SU-DHL-6 (cell line): ENCODE measurements around the gene KIF24.

Source experiments
- H2AFZ ChIP-seq: fragments of 200-600 bp; sonication (generic); 2 replicates; pipeline ENCODE4 v1.6.1; 2014; ENCODE audit warnings: low read depth, mild to moderate bottlenecking, moderate library complexity, mixed read lengths, antibody characterized with exemption, low read length; ENCODE audit not compliant: severe bottlenecking
- H3F3A ChIP-seq: fragments of 200-600 bp; shearing (Covaris generic); 2 replicates; pipeline ENCODE4 v1.6.0; 2016; ENCODE audit warnings: antibody characterized with exemption, mild to moderate bottlenecking; ENCODE audit not compliant: insufficient read depth
- H3K27ac ChIP-seq: fragments of 200-600 bp; sonication (generic); 2 replicates; pipeline ENCODE4 v1.5.1; 2016; ENCODE audit warnings: low read depth, mild to moderate bottlenecking, low read length, moderate library complexity, mixed read lengths
- H3K27me3 ChIP-seq: fragments of 200-600 bp; sonication (generic), shearing (Covaris generic); 2 replicates; pipeline ENCODE4 v1.6.0; 2014; ENCODE audit warnings: mild to moderate bottlenecking, low read length
- H3K36me3 ChIP-seq: fragments of 200-600 bp; sonication (generic); 2 replicates; pipeline ENCODE4 v1.6.1; 2014; ENCODE audit warnings: mild to moderate bottlenecking, low read length, mixed read lengths
- H3K4me2 ChIP-seq: fragments of 300-600, 200-600 bp; shearing (Covaris generic), sonication (generic); 2 replicates; pipeline ENCODE4 v1.6.0; 2014; ENCODE audit warnings: low read length, low read depth, mild to moderate bottlenecking; ENCODE audit not compliant: poor library complexity, severe bottlenecking
- H3K4me3 ChIP-seq: fragments of 200-600 bp; sonication (generic); 2 replicates; pipeline ENCODE4 v1.5.1; 2014; ENCODE audit warnings: antibody characterized with exemption, low read length, mild to moderate bottlenecking, mixed read lengths; ENCODE audit not compliant: insufficient read depth, poor library complexity, severe bottlenecking
- H3K79me2 ChIP-seq: fragments of 200-600 bp; sonication (generic); 2 replicates; pipeline ENCODE4 v1.6.1; 2014; ENCODE audit warnings: mild to moderate bottlenecking, low read length, moderate library complexity; ENCODE audit not compliant: insufficient read depth
- H3K9ac ChIP-seq: fragments of 200-600 bp; sonication (generic); 2 replicates; pipeline ENCODE4 v1.7.0; 2014; ENCODE audit warnings: mild to moderate bottlenecking, low read length
- H3K9me2 ChIP-seq: fragments of 200-600 bp; sonication (generic); replicated peaks from 2 replicates; pipeline ENCODE4 v1.6.1; 2014; ENCODE audit warnings: low read length; ENCODE audit not compliant: insufficient read depth
- H3K9me3 ChIP-seq: fragments of 200-600 bp; sonication (generic); 2 replicates; pipeline ENCODE4 v1.6.1; 2014; ENCODE audit warnings: low read length, mixed read lengths; ENCODE audit not compliant: insufficient read depth
- H4K20me1 ChIP-seq: fragments of 200-600 bp; sonication (generic); 2 replicates; pipeline ENCODE4 v1.6.1; 2014; ENCODE audit warnings: low read depth, mild to moderate bottlenecking, antibody characterized with exemption, low read length, moderate library complexity, mixed read lengths
- CTCF ChIP-seq: fragments of 200-600 bp; sonication (generic); IDR thresholded peaks from one replicate; pipeline ENCODE4 v1.5.1; 2017; ENCODE audit warnings: antibody characterized with exemption, mild to moderate bottlenecking, low read length, moderate library complexity; ENCODE audit not compliant: insufficient read depth, poor library complexity, severe bottlenecking
- EZH2phosphoT487 ChIP-seq: fragments of 200-600 bp; sonication (generic), shearing (Covaris generic); conservative IDR thresholded peaks from 2 replicates; pipeline ENCODE4 v1.6.1; 2018; ENCODE audit warnings: mild to moderate bottlenecking, antibody characterized with exemption, low read length, moderate library complexity, mixed read lengths

The KIF24 gene

GRCh38 chr9:34291423-34291822, 37.6 kb downstream of the KIF24 start:
- H3K27me3 ChIP-seq = no peaks in the 10 kb centered on the region
- no peaks in the 10 kb centered on the region for H3F3A ChIP-seq
- H3K9me2 ChIP-seq = no peaks in the 10 kb centered on the region
- no peak for TF ChIP-seq CTCF
- TF ChIP-seq EZH2phosphoT487 = no peak
- H3K9me3 ChIP-seq = no peaks in the 10 kb centered on the region
- no peak overlapping the region for H3K9ac ChIP-seq
- H3K36me3 ChIP-seq = peaks cover 11% of the 10 kb centered on the region
- H3K4me3 ChIP-seq = no peak overlapping the region
- no peak overlapping the region for H3K27ac ChIP-seq
- H3K79me2 ChIP-seq = no peaks in the 10 kb centered on the region
- no peak overlapping the region for H2AFZ ChIP-seq
- no peak overlapping the region for H3K4me2 ChIP-seq
- no peaks in the 10 kb centered on the region for H4K20me1 ChIP-seq

DNA sequence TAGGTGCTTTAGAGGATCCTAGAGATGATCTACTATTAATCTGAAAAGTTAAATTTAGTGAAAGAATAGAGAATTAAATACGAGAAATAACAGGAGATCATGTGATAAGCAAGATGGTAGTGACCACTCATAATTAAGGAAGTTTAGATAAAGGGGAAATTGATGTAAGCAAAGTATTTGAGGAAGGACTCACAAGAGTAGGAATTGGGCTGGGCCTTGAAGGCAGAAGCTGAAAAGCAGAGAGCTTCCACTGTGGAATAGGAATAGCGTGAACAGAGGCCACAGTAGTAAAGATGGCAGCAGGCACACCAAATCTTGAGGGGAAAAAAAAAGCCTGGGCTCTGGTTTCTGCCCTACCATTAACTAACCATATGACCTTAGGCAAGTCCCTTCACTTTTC, 38.0 kb downstream of the KIF24 start:
- Histone ChIP-seq H3K9me3 (no peaks in the 10 kb centered on the region), H2AFZ (no peak overlapping the region), H4K20me1 (no peaks in the 10 kb centered on the region), H3K4me2 (no peak overlapping the region), H3K4me3 (no peak overlapping the region), H3F3A (no peaks in the 10 kb centered on the region), H3K9ac (no peak overlapping the region), H3K9me2 (no peaks in the 10 kb centered on the region), H3K27me3 (no peaks in the 10 kb centered on the region), H3K27ac (no peak overlapping the region), H3K36me3 (peaks cover 11% of the 10 kb centered on the region), H3K79me2 (no peaks in the 10 kb centered on the region)
- TF ChIP-seq CTCF = no peak
- no peak for TF ChIP-seq EZH2phosphoT487

DNA sequence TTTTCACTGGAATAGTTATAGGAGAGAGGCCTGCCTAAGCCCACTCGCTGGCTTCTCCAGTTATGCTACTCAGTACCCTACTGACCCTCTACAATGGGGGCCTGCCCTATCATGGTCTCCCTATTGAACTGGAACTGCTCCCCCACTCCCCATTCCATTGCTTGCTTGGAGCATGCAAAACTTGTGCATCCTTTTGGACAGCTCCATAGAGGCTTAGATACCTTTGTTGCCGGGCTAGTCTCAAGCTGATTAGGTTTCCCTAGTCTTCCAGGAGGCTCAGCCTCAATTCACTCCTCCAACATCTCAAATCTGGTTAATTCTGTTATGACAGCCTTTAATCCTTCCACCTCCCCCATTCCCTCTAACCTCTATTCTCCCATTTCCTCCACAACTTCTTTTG, 39.9 kb downstream of the KIF24 start:
- Histone ChIP-seq H3K36me3 (peaks cover 12% of the 10 kb centered on the region), H3F3A (no peaks in the 10 kb centered on the region), H3K9ac (no peak overlapping the region), H3K27me3 (no peaks in the 10 kb centered on the region), H3K79me2 (no peaks in the 10 kb centered on the region), H3K4me3 (no peak overlapping the region), H3K9me3 (no peaks in the 10 kb centered on the region), H4K20me1 (no peaks in the 10 kb centered on the region), H2AFZ (no peak overlapping the region), H3K9me2 (no peaks in the 10 kb centered on the region), H3K4me2 (no peak overlapping the region), H3K27ac (no peak overlapping the region)
- no peak for TF ChIP-seq CTCF
- no peak for TF ChIP-seq EZH2phosphoT487
